Astrocyte (in vitro differentiated cells and primary cell): ENCODE results near the gene ASF1A.

Source experiments
- EZH2 ChIP-seq: IDR thresholded peaks from 2 replicates; pipeline ENCODE4 v1.6.1; 2012; ENCODE audit warnings: mild to moderate bottlenecking, low read length, inconsistent platforms; ENCODE audit not compliant: insufficient read depth
- TF ChIP-seq, protein P1 (sequence below): IDR thresholded peaks from 2 replicates; pipeline ENCODE4 v1.5.1; 2011; ENCODE audit warnings: low read depth, mild to moderate bottlenecking, inconsistent platforms, low read length, moderate library complexity; ENCODE audit not compliant: insufficient read depth

DNA sequence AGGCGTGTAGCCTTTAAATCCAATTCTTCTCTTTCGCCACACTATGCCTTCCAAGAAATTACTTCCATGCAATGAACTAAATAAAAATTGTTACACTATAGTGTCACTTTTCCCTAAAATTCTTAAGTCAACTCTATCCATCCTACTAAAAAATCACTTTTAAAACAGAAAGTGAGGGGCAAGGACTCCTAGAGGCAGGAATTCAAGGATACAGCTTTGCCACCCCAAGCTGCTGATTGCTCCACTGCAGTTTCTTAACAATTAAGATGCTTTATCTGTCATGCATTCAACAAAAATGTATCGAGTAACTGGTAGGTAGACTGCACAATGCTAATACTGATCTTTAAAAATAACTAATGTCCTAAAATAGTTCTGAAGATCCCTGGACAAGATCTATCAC is 36.7 kb downstream of the ASF1A start:
- TF ChIP-seq, protein P1, sequence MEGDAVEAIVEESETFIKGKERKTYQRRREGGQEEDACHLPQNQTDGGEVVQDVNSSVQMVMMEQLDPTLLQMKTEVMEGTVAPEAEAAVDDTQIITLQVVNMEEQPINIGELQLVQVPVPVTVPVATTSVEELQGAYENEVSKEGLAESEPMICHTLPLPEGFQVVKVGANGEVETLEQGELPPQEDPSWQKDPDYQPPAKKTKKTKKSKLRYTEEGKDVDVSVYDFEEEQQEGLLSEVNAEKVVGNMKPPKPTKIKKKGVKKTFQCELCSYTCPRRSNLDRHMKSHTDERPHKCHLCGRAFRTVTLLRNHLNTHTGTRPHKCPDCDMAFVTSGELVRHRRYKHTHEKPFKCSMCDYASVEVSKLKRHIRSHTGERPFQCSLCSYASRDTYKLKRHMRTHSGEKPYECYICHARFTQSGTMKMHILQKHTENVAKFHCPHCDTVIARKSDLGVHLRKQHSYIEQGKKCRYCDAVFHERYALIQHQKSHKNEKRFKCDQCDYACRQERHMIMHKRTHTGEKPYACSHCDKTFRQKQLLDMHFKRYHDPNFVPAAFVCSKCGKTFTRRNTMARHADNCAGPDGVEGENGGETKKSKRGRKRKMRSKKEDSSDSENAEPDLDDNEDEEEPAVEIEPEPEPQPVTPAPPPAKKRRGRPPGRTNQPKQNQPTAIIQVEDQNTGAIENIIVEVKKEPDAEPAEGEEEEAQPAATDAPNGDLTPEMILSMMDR, result no peak
- no peak for TF ChIP-seq EZH2
